K562 (cell line): Measurements from ENCODE around the gene MRPL41. TPM values are rescaled to one million over a fixed set of nuclear protein-coding genes. Genes with fewer than 3 reads are reported as not detected.

Experiments
- CSDE1 ChIP-seq, 2 experiments: fragments of 450-650 bp; IDR thresholded peaks; 2 replicates each; pipeline ENCODE4 v1.6.1; 2016; ENCODE audit warnings: mild to moderate bottlenecking in 1 of 2
- E2F5 ChIP-seq: sonication (generic); formaldehyde crosslinking; IDR thresholded peaks from 2 replicates; pipeline ENCODE4 v1.8.0; 2022; ENCODE audit warnings: mild to moderate bottlenecking, missing genetic modification reagents
- EWSR1 ChIP-seq: fragments of 450-650 bp; IDR thresholded peaks from 2 replicates; pipeline ENCODE4 v1.6.1; 2018; ENCODE audit warnings: borderline replicate concordance, mild to moderate bottlenecking, low read depth, moderate library complexity; ENCODE audit not compliant: partially characterized antibody
- HNRNPH1 ChIP-seq: fragments of 200-400 bp; formaldehyde crosslinking; optimal IDR thresholded peaks from 2 replicates; pipeline ENCODE3; 2017; ENCODE audit warnings: low read depth, mild to moderate bottlenecking, low read length, moderate library complexity
- MAFG ChIP-seq: fragments of 450-650 bp; conservative IDR thresholded peaks from 2 replicates; pipeline ENCODE4 v1.6.1; 2016; ENCODE audit warnings: missing genetic modification characterization, missing compliant biosample characterization
- NCOR1 ChIP-seq: fragments of 450-650 bp; IDR thresholded peaks from 2 replicates; pipeline ENCODE4 v1.6.1; 2016; ENCODE audit warnings: mild to moderate bottlenecking, moderate library complexity
- NFYB ChIP-seq: IDR thresholded peaks from 2 replicates; pipeline ENCODE4 v1.6.1; 2011; ENCODE audit warnings: mild to moderate bottlenecking, moderate library complexity; ENCODE audit not compliant: insufficient read length; ENCODE audit errors: extremely low read depth
- NONO ChIP-seq, 2 experiments: fragments of 200-400 bp in 1 of 2; fragments of 450-650 bp in 1 of 2; formaldehyde crosslinking in 1 of 2; IDR thresholded peaks; 2 replicates each; pipeline ENCODE4 v1.6.1; 2017; ENCODE audit warnings: low read depth in 2 of 2, mild to moderate bottlenecking in 2 of 2, moderate library complexity in 2 of 2, low read length in 1 of 2
- PCBP1 ChIP-seq: fragments of 200-400 bp; formaldehyde crosslinking; IDR thresholded peaks from 2 replicates; pipeline ENCODE4 v1.6.1; 2018; ENCODE audit warnings: mild to moderate bottlenecking, low read depth, low read length; ENCODE audit not compliant: poor library complexity, severe bottlenecking
- SAFB ChIP-seq: fragments of 200-400 bp; formaldehyde crosslinking; IDR thresholded peaks from 2 replicates; pipeline ENCODE4 v1.6.1; 2017; ENCODE audit warnings: low read depth, low read length, borderline replicate concordance
- SETDB1 ChIP-seq: IDR thresholded peaks from one replicate; pipeline ENCODE4 v1.6.1; 2012; ENCODE audit warnings: low read length, control low read depth, inconsistent platforms
- SNRNP70 ChIP-seq: fragments of 200-400 bp; formaldehyde crosslinking; optimal IDR thresholded peaks from 2 replicates; pipeline ENCODE3; 2017; ENCODE audit warnings: low read depth, low read length
- SP1 ChIP-seq: sonication (generic); formaldehyde crosslinking; IDR thresholded peaks from 2 replicates; pipeline ENCODE4 v1.8.1; 2022; ENCODE audit warnings: mild to moderate bottlenecking, missing genetic modification reagents
- ZNF197 ChIP-seq: fragments of 200-800 bp; sonication (Bioruptor generic); IDR thresholded peaks from 2 replicates; pipeline ENCODE4 v1.6.1; 2016; ENCODE audit warnings: low read depth, missing genetic modification characterization, missing compliant biosample characterization
- ZNF316 ChIP-seq: fragments of 450-650 bp; IDR thresholded peaks from 2 replicates; pipeline ENCODE4 v1.6.1; 2016
- ZNF408 ChIP-seq: fragments of 250-450 bp; sonication (Bioruptor Pico); IDR thresholded peaks from 2 replicates; pipeline ENCODE4 v1.4.0; 2020; ENCODE audit warnings: low read depth, mild to moderate bottlenecking, moderate library complexity
- ZNF586 ChIP-seq: fragments of 450-650 bp; formaldehyde crosslinking; conservative IDR thresholded peaks from 2 replicates; pipeline ENCODE4 v1.4.0; 2020; ENCODE audit warnings: mild to moderate bottlenecking, moderate library complexity
- ZNF79 ChIP-seq: fragments of 250-450 bp; sonication (Bioruptor Pico); IDR thresholded peaks from 2 replicates; pipeline ENCODE4 v1.4.0; 2020; ENCODE audit warnings: low read depth, mild to moderate bottlenecking, moderate library complexity
- polyA plus RNA-seq, 8 experiments: library from polyadenylated mRNA; depleted of rRNA in 4 of 8; stranded (reverse) in 5 of 8; unstranded in 3 of 8; fragments of >200 nt; fragmentation: Nextera tagmentation in 2 of 8; fragmentation: Illumina TruSeq in 1 of 8; extraction: Ambion mirVana in 2 of 8; extraction: Trizol in 1 of 8; gene quantifications; 2 replicates each; pipeline versions ENCODE4 v1.2.1 to v1.2.3, GENCODE V29; 2011 to 2014; ENCODE audit warnings: inconsistent platforms in 1 of 8, missing spikeins in 1 of 8
- total RNA-seq, 7 experiments: library from RNA; depleted of rRNA in 6 of 7; stranded (reverse); fragments of >200 nt in 6 of 7; fragmentation: Illumina TruSeq in 2 of 7; extraction: Trizol in 2 of 7; gene quantifications; 2 replicates each; pipeline versions ENCODE4 v1.2.1 to v1.2.3, GENCODE V29; 2011 to 2021; ENCODE audit warnings: low replicate concordance in 1 of 7
- TF ChIP-seq, protein P1 (sequence below): sonication (generic); formaldehyde crosslinking; IDR thresholded peaks from 2 replicates; pipeline ENCODE4 v1.8.0; 2022; ENCODE audit warnings: missing genetic modification reagents, mild to moderate bottlenecking, moderate library complexity, borderline replicate concordance
- TF ChIP-seq, protein P2 (sequence below): sonication (generic); formaldehyde crosslinking; IDR thresholded peaks from 2 replicates; pipeline ENCODE4 v1.5.0; 2020; ENCODE audit warnings: missing genetic modification reagents
- TF ChIP-seq, protein P3 (sequence below), 2 experiments: IDR thresholded peaks; 2 replicates each; pipeline ENCODE4 v1.6.1; 2012; ENCODE audit warnings: improper control_type of control experiment in 2 of 2, low read depth in 2 of 2, low read length in 2 of 2, borderline replicate concordance in 1 of 2

The MRPL41 gene
- total and polyA plus RNA-seq, 9 of the 15 experiments (the other 6 are each of a cell fraction or from before 2014, with no cell fraction given): 2.6 to 259 (median 21.6) TPM

DNA sequence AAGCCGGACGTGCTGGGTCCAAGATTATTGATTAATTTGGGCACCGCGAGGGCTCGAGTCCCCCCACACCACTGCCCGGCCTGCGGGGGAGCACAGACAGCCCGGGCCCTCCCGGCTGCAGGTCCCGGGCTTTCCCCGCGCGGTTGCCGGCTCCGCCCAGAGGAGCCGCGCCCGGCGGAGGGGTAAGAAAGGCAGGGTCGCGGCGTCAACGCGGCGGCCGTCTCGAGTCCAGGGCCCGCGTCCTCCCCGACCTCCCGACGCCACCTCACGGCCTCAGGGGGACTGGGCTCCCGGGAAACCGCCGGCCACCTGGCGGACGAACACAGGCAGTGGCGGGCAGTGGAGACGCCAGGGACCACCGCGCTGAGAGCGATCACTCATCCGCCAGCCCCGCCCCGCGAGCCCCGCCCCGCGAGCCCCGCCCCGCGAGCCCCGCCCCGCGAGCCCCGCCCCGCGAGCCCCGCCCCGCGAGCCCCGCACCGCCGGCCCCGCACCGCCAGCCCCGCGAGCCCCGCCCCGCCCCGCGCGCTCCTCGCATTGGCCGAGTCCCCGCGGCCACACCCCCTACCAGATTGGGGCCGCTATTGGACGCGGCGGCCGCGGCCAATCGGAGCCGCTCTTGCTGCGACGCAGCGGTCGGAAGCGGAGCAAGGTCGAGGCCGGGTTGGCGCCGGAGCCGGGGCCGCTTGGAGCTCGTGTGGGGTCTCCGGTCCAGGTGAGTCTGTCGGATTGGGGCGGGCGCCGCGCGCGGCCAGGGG, at the start of gene MRPL41 (continued):
- TF ChIP-seq ZNF586 (CRISPR knock-in tag) (no peak), SETDB1 (no peak), SAFB (no peak), MAFG (tag) (no peak), HNRNPH1 (no peak), ZNF408 (no peak), NFYB (peak; percentile 43), E2F5 (CRISPR knock-in tag) (no peak), NONO (IDR thresholded peaks at IDR 0.05; ENCODE audit: low read depth in 2 of 2, low read length in 1 of 2) (peak in 1 of 2 experiments; percentile 78; a peak in 1 of 4 replicates), PCBP1 (no peak), CSDE1 (IDR thresholded peaks at IDR 0.05) (no peak), ZNF79 (CRISPR knock-in tag) (no peak), SNRNP70 (no peak), ZNF316 (no peak), ZNF197 (CRISPR knock-in tag) (no peak), SP1 (CRISPR knock-in tag) (peak; percentile 74), EWSR1 (no peak), NCOR1 (no peak)
- TF ChIP-seq, protein P1, sequence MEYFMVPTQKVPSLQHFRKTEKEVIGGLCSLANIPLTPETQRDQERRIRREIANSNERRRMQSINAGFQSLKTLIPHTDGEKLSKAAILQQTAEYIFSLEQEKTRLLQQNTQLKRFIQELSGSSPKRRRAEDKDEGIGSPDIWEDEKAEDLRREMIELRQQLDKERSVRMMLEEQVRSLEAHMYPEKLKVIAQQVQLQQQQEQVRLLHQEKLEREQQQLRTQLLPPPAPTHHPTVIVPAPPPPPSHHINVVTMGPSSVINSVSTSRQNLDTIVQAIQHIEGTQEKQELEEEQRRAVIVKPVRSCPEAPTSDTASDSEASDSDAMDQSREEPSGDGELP: peak; percentile 62; the same call in 1 of the 2 replicates
- TF ChIP-seq, protein P2, sequence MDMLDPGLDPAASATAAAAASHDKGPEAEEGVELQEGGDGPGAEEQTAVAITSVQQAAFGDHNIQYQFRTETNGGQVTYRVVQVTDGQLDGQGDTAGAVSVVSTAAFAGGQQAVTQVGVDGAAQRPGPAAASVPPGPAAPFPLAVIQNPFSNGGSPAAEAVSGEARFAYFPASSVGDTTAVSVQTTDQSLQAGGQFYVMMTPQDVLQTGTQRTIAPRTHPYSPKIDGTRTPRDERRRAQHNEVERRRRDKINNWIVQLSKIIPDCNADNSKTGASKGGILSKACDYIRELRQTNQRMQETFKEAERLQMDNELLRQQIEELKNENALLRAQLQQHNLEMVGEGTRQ (CRISPR knock-in tag): no peak
- TF ChIP-seq, protein P3, sequence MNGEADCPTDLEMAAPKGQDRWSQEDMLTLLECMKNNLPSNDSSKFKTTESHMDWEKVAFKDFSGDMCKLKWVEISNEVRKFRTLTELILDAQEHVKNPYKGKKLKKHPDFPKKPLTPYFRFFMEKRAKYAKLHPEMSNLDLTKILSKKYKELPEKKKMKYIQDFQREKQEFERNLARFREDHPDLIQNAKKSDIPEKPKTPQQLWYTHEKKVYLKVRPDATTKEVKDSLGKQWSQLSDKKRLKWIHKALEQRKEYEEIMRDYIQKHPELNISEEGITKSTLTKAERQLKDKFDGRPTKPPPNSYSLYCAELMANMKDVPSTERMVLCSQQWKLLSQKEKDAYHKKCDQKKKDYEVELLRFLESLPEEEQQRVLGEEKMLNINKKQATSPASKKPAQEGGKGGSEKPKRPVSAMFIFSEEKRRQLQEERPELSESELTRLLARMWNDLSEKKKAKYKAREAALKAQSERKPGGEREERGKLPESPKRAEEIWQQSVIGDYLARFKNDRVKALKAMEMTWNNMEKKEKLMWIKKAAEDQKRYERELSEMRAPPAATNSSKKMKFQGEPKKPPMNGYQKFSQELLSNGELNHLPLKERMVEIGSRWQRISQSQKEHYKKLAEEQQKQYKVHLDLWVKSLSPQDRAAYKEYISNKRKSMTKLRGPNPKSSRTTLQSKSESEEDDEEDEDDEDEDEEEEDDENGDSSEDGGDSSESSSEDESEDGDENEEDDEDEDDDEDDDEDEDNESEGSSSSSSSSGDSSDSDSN (IDR thresholded peaks at IDR 0.05; ENCODE audit: borderline replicate concordance in 1 of 2, low read depth in 2 of 2, low read length in 2 of 2): peak; percentile 83 to 93; a peak in 3 of 4 replicates
